Lower lobe of right lung (tissue), 2 donors: ENCODE measurements around the gene GALNT13. TPM values are rescaled to one million over a fixed set of nuclear protein-coding genes. Genes with fewer than 3 reads are reported as not detected.

ENCODE experiments used
- ATAC-seq, 2 donors: fragments of 200-7000 bp; cut with Tn5 transposase; one replicate each; pipeline ENCODE4 v1.9.1; 2020 to 2022; ENCODE audit warnings: mild to moderate bottlenecking in 2 of 2, moderate library complexity in 2 of 2
- DNase-seq: peaks from one replicate; pipeline ENCODE4 v3.0.0-alpha.2; 2020
- H3K27ac ChIP-seq: fragments of 200-600 bp; one replicate; pipeline ENCODE4 v1.8.0; 2022
- H3K27me3 ChIP-seq: fragments of 200-600 bp; one replicate; pipeline ENCODE4 v1.8.0; 2022; ENCODE audit warnings: low read depth
- H3K36me3 ChIP-seq: fragments of 200-600 bp; one replicate; pipeline ENCODE4 v1.8.0; 2022; ENCODE audit warnings: mild to moderate bottlenecking
- H3K4me1 ChIP-seq: fragments of 200-600 bp; one replicate; pipeline ENCODE4 v1.8.0; 2022
- H3K4me3 ChIP-seq: fragments of 200-600 bp; one replicate; pipeline ENCODE4 v1.8.0; 2022; ENCODE audit warnings: mild to moderate bottlenecking
- H3K9me3 ChIP-seq: fragments of 200-600 bp; one replicate; pipeline ENCODE4 v1.8.0; 2022
- intact Hi-C: fragments of 100-400 bp; cut with DNase I; formaldehyde crosslinking; loops from one replicate; pipeline ENCODE4 v1.11.0; 2022
- total RNA-seq: library from RNA; stranded (reverse); fragmentation: NEBNext Ultra II Directional; extraction: Animal tissue kit (Norgen Biotek cat#: 25700); gene quantifications from one replicate; pipeline ENCODE4 v1.2.1, GENCODE V29; 2021
- TF ChIP-seq, protein P1 (sequence below): fragments of 200-600 bp; IDR thresholded peaks from one replicate; pipeline ENCODE4 v1.8.0; 2022; ENCODE audit warnings: antibody characterized with exemption, mild to moderate bottlenecking
- donor health status: DM: no; HTN: yes; CAD: no; lungs with severe emphysema.

Gene GALNT13
- total RNA-seq, 1 donor from 2014 or later = 2.4 TPM

DNA sequence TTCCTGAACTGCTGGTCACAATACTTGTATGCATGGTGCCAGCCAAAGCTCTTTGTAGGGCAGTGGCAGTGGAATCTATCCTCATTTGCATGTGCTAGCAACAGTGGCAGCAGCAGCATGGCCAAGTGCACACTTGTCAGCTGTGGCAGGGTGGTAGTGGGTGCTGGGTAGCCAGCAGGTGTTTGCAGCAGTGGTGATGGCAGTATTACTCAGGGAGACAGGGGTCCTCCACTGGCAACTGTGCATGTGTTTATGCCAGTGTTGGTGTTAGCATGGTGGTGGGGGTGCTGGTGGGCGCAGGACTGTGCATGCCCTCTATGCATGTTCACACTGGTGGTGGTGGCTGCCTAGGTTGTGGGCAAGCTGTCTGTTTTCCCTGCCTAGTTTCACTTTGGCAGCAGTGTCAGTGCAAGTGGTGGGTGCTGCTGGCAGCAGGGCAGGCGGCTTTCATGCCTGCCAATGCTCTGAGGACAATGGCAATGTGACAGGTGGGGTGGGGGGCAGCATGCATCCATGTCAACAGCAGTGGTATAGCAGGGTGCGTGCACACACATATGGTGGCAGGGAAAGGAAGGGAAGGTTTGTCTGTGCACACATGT lies 41.2 kb downstream of the GALNT13 start:
- no peaks in the 10 kb centered on the region for H3K4me1 ChIP-seq
- H3K27me3 ChIP-seq = no peaks in the 10 kb centered on the region
- DNase-seq (peak; percentile 15), ATAC-seq (peak in 1 of 2 donors; percentile 15)
- no peaks in the 10 kb centered on the region for H3K36me3 ChIP-seq
- intact Hi-C loops = no loop called here
- H3K27ac ChIP-seq = no peak overlapping the region
- peaks cover 7% of the 10 kb centered on the region for H3K9me3 ChIP-seq
- TF ChIP-seq, protein P1, sequence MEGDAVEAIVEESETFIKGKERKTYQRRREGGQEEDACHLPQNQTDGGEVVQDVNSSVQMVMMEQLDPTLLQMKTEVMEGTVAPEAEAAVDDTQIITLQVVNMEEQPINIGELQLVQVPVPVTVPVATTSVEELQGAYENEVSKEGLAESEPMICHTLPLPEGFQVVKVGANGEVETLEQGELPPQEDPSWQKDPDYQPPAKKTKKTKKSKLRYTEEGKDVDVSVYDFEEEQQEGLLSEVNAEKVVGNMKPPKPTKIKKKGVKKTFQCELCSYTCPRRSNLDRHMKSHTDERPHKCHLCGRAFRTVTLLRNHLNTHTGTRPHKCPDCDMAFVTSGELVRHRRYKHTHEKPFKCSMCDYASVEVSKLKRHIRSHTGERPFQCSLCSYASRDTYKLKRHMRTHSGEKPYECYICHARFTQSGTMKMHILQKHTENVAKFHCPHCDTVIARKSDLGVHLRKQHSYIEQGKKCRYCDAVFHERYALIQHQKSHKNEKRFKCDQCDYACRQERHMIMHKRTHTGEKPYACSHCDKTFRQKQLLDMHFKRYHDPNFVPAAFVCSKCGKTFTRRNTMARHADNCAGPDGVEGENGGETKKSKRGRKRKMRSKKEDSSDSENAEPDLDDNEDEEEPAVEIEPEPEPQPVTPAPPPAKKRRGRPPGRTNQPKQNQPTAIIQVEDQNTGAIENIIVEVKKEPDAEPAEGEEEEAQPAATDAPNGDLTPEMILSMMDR = no peak
- no peak overlapping the region for H3K4me3 ChIP-seq

DNA sequence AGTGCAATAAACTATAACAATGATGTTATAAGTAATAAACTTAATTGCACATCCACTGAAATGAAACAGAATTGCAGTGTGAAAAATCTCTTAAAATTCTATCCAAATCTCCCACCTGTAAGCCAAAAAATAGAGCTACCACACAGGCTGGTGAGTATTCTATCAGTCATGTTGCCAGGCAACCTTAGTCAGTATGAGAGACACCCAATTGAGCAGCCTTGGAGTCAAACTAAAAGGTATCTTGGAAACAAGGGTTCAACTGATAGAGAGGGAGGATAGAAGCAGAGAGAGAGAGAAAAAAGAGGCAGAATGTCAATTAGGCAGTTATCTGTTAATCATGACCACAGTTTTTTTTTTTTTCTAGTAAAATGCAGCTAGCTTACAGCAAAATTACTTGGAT lies 45.8 kb downstream of the GALNT13 start:
- Histone ChIP-seq H3K9me3 (no peaks in the 10 kb centered on the region), H3K27ac (no peak overlapping the region), H3K36me3 (no peaks in the 10 kb centered on the region), H3K27me3 (no peaks in the 10 kb centered on the region), H3K4me1 (no peaks in the 10 kb centered on the region), H3K4me3 (no peak overlapping the region)
- ATAC-seq (no peak), DNase-seq (no peak)
- TF ChIP-seq, protein P1 = no peak
- intact Hi-C loops = no loop called here

- intact Hi-C loops = no loop called here
- H3K27me3 ChIP-seq = no peaks in the 10 kb centered on the region
- H3K9me3 ChIP-seq = no peaks in the 10 kb centered on the region
- ATAC-seq = no peak
- H3K36me3 ChIP-seq = no peaks in the 10 kb centered on the region
- no peak for DNase-seq
- no peak overlapping the region for H3K27ac ChIP-seq
- no peaks in the 10 kb centered on the region for H3K4me1 ChIP-seq
- TF ChIP-seq, protein P1 = no peak
- H3K4me3 ChIP-seq = no peak overlapping the region
These were observed 63.8 kb downstream of the GALNT13 start for GRCh38 chr2:153935511-153935910.

DNA sequence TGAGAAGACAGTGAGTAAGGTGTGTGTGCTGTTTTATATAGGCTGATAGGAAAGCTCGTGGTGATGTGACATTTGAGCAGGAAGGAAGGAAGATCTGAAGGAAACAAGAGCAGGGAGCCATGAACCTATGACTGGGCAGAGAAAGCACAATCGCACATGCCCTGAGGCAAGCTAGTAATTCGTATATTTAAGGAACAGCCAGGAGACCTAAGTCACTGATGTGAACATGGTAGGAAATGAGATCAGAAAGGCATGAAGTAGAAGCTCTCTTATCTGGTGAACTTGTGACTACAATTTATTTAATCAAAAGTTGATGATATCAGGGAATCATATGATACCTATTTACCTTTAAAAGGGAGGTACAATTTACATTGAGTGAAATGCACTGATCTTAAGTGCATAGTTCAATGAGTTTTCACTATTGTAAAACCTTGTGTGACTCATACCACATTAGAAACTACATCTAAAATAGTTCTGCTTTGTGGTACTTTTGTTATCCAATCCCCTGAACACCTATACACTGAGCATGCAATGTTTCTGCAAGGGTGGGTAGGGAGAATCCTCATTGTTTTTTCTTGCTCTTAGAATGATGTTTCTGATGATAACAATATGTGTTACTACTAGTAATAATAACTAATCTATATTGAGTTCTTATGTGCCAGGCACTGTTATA lies 67.5 kb downstream of the GALNT13 start:
- Histone ChIP-seq H3K27ac (no peak overlapping the region), H3K4me3 (no peak overlapping the region), H3K27me3 (no peaks in the 10 kb centered on the region), H3K36me3 (no peaks in the 10 kb centered on the region), H3K4me1 (no peaks in the 10 kb centered on the region), H3K9me3 (no peaks in the 10 kb centered on the region)
- TF ChIP-seq, protein P1 = no peak
- DNase-seq = no peak
- ATAC-seq = no peak
- intact Hi-C loops = no loop called here

DNA sequence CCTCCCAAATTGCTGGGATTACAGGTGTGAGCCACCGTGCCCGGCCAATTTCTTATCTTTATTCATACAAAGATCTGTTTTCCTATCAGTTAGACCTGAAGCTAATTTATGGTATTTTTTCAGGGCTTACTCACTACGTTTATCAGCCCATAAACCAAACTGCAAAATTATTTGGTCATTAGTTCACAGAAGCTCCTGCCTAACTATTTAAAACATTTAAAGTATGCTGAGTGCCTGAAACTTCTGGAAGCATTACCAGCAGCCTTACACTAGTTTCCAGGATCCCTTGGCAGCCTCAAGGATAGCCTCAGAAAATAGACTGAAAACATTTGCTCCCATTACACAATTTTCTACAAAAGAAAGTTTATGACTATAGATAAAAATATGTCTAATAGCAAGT lies 68.8 kb downstream of the GALNT13 start:
- TF ChIP-seq, protein P1 = no peak
- DNase-seq (no peak), ATAC-seq (peak in 1 of 2 donors; percentile 65)
- no peaks in the 10 kb centered on the region for H3K4me1 ChIP-seq
- H3K36me3 ChIP-seq = no peaks in the 10 kb centered on the region
- H3K9me3 ChIP-seq = no peaks in the 10 kb centered on the region
- intact Hi-C loops = no loop called here
- H3K27ac ChIP-seq = no peak overlapping the region
- no peaks in the 10 kb centered on the region for H3K27me3 ChIP-seq
- no peak overlapping the region for H3K4me3 ChIP-seq
